GM23338 (cell line): Measurements from ENCODE around the gene C2CD2L. TPM values are rescaled to one million over a fixed set of nuclear protein-coding genes. Genes with fewer than 3 reads are reported as not detected.

ENCODE experiments used
- ATAC-seq: fragments of 200-7000 bp; cut with Tn5 transposase; 3 replicates; pipeline ENCODE4 v1.9.1; 2020
- DNase-seq: peaks from one replicate; pipeline ENCODE4 v3.0.0-alpha.2; 2015; ENCODE audit warnings: low spot score
- H2AFZ ChIP-seq: fragments of 200-600 bp; sonication (generic); 2 replicates; pipeline ENCODE4 v1.8.0; 2016; ENCODE audit warnings: antibody characterized with exemption, mild to moderate bottlenecking, moderate library complexity
- H3F3A ChIP-seq: fragments of 200-600 bp; sonication (generic); replicated peaks from 2 replicates; pipeline ENCODE4 v1.8.0; 2017; ENCODE audit warnings: antibody characterized with exemption, mixed run types, low read depth
- H3K27ac ChIP-seq: fragments of 200-600 bp; sonication (generic); 2 replicates; pipeline ENCODE4 v1.6.1; 2016; ENCODE audit warnings: low read depth
- H3K27me3 ChIP-seq: fragments of 200-600 bp; sonication (generic); 2 replicates; pipeline ENCODE4 v1.8.0; 2016; ENCODE audit warnings: mild to moderate bottlenecking, mixed run types, moderate library complexity; ENCODE audit not compliant: insufficient read depth
- H3K36me3 ChIP-seq: fragments of 200-600 bp; sonication (generic); 2 replicates; pipeline ENCODE4 v1.8.0; 2016; ENCODE audit warnings: mild to moderate bottlenecking; ENCODE audit not compliant: insufficient read depth
- H3K4me1 ChIP-seq: fragments of 200-600 bp; sonication (generic); 2 replicates; pipeline ENCODE4 v1.8.0; 2016; ENCODE audit warnings: mild to moderate bottlenecking, moderate library complexity; ENCODE audit not compliant: insufficient read depth
- H3K4me2 ChIP-seq: fragments of 200-600 bp; sonication (generic); 2 replicates; pipeline ENCODE4 v1.7.1; 2017; ENCODE audit warnings: mixed run types
- H3K4me3 ChIP-seq: fragments of 200-600 bp; sonication (generic); 2 replicates; pipeline ENCODE4 v1.6.1; 2016; ENCODE audit warnings: mixed run types
- H3K79me2 ChIP-seq: fragments of 200-600 bp; sonication (generic); replicated peaks from 2 replicates; pipeline ENCODE4 v1.8.0; 2017; ENCODE audit warnings: mild to moderate bottlenecking; ENCODE audit not compliant: insufficient read depth
- H3K9me2 ChIP-seq: fragments of 200-600 bp; sonication (generic); 2 replicates; pipeline ENCODE4 v1.8.0; 2017; ENCODE audit not compliant: insufficient read depth
- H4K20me1 ChIP-seq: fragments of 200-600 bp; sonication (generic); replicated peaks from 2 replicates; pipeline ENCODE4 v1.8.0; 2017; ENCODE audit warnings: mild to moderate bottlenecking; ENCODE audit not compliant: insufficient read depth
- H3K27ac Mint-ChIP-seq: 2 replicates; pipeline ENCODE4 v1.8.0; 2020; ENCODE audit warnings: inconsistent platforms, mild to moderate bottlenecking, moderate library complexity, mixed read lengths
- H3K27me3 Mint-ChIP-seq: 3 replicates; pipeline ENCODE4 v1.8.0; 2022; ENCODE audit warnings: low read depth, mild to moderate bottlenecking, moderate library complexity, mixed read lengths, inconsistent platforms; ENCODE audit not compliant: insufficient read depth, poor library complexity
- H3K36me3 Mint-ChIP-seq: 3 replicates; pipeline ENCODE4 v1.8.0; 2021; ENCODE audit warnings: low read depth, mild to moderate bottlenecking, inconsistent platforms, moderate library complexity, mixed read lengths
- H3K4me1 Mint-ChIP-seq: 3 replicates; pipeline ENCODE4 v1.8.0; 2020; ENCODE audit warnings: mild to moderate bottlenecking, inconsistent platforms, mixed read lengths
- H3K4me3 Mint-ChIP-seq: 3 replicates; pipeline ENCODE4 v1.8.0; 2021; ENCODE audit warnings: moderate library complexity, mild to moderate bottlenecking, inconsistent platforms, mixed read lengths
- H3K9me3 Mint-ChIP-seq: 3 replicates; pipeline ENCODE4 v1.8.0; 2020; ENCODE audit warnings: moderate library complexity, mild to moderate bottlenecking, inconsistent platforms, mixed read lengths
- CREB1 ChIP-seq: fragments of 250-450 bp; sonication (Bioruptor Pico); IDR thresholded peaks from 2 replicates; pipeline ENCODE4 v1.5.0; 2020; ENCODE audit warnings: low read depth, mild to moderate bottlenecking, moderate library complexity
- EZH2 ChIP-seq: fragments of 200-600 bp; sonication (generic); IDR thresholded peaks from one replicate; pipeline ENCODE4 v1.8.0; 2017; ENCODE audit warnings: antibody characterized with exemption, mild to moderate bottlenecking, low read depth; ENCODE audit not compliant: unreplicated experiment
- EZH2phosphoT487 ChIP-seq: fragments of 200-600 bp; sonication (generic); IDR thresholded peaks from one replicate; pipeline ENCODE4 v1.8.1; 2018; ENCODE audit warnings: antibody characterized with exemption; ENCODE audit not compliant: unreplicated experiment
- JUNB ChIP-seq: IDR thresholded peaks from one replicate; pipeline ENCODE4 v1.6.1; 2016; ENCODE audit warnings: antibody characterized with exemption; ENCODE audit not compliant: unreplicated experiment
- NANOG ChIP-seq: IDR thresholded peaks from 2 replicates; pipeline ENCODE4 v1.6.1; 2016; ENCODE audit warnings: antibody characterized with exemption, borderline replicate concordance
- POLR2AphosphoS5 ChIP-seq: IDR thresholded peaks from 2 replicates; pipeline ENCODE4 v1.6.1; 2016; ENCODE audit warnings: antibody characterized with exemption, low read depth
- STAT1 ChIP-seq: IDR thresholded peaks from one replicate; pipeline ENCODE4 v1.6.1; 2016; ENCODE audit warnings: antibody characterized with exemption; ENCODE audit not compliant: unreplicated experiment
- ZNF114 ChIP-seq: fragments of 250-450 bp; sonication (Bioruptor Pico); IDR thresholded peaks from 2 replicates; pipeline ENCODE4 v1.5.0; 2020; ENCODE audit warnings: mild to moderate bottlenecking, moderate library complexity
- ZNF331 ChIP-seq: fragments of 250-450 bp; sonication (Bioruptor Pico); IDR thresholded peaks from 2 replicates; pipeline ENCODE4 v1.5.0; 2020; ENCODE audit warnings: low read depth, mild to moderate bottlenecking, moderate library complexity
- ZNF462 ChIP-seq: fragments of 250-450 bp; sonication (Bioruptor Pico); IDR thresholded peaks from 2 replicates; pipeline ENCODE4 v1.5.0; 2020; ENCODE audit warnings: mild to moderate bottlenecking, moderate library complexity
- polyA plus RNA-seq: library from polyadenylated mRNA; unstranded; fragments of >200 nt; fragmentation: Nextera tagmentation; extraction: Ambion mirVana; gene quantifications from 2 replicates; pipeline ENCODE4 v1.2.1, GENCODE V29; 2016
- total RNA-seq: library from RNA; depleted of rRNA; stranded (reverse); fragments of >200 nt; shearing (Covaris generic); gene quantifications from 2 replicates; pipeline ENCODE4 v1.2.3, GENCODE V29; 2014
- TF ChIP-seq, protein P1 (sequence below), 2 experiments: fragments of 200-600 bp in 1 of 2; sonication (generic) in 1 of 2; conservative IDR thresholded peaks; 2 replicates each; pipeline versions ENCODE4 v1.5.1 to v1.6.1; 2016 to 2017; ENCODE audit warnings: antibody characterized with exemption in 2 of 2, low read depth in 2 of 2, mild to moderate bottlenecking in 2 of 2, moderate library complexity in 1 of 2
- TF ChIP-seq, protein P2 (sequence below): IDR thresholded peaks from 2 replicates; pipeline ENCODE4 v1.6.1; 2016; ENCODE audit warnings: antibody characterized with exemption
- TF ChIP-seq, protein P3 (sequence below): IDR thresholded peaks from one replicate; pipeline ENCODE4 v1.6.1; 2018; ENCODE audit warnings: antibody characterized with exemption; ENCODE audit not compliant: unreplicated experiment

C2CD2L gene
- total and polyA plus RNA-seq, 2 experiments from 2014 or later = 1.4 to 4.4 TPM

- no peak for ATAC-seq
- H3K36me3 Mint-ChIP-seq = peaks cover 5% of the 10 kb centered on the region
Observed at GRCh38 chr11:119062779-119063178, 44.4 kb upstream of the C2CD2L start.

More at GRCh38 chr11:119062779-119063178, 44.4 kb upstream of the C2CD2L start:
- TF ChIP-seq CREB1 (CRISPR knock-in tag) (no peak), EZH2 (no peak), ZNF462 (CRISPR knock-in tag) (no peak), ZNF114 (CRISPR knock-in tag) (no peak), ZNF331 (CRISPR knock-in tag) (no peak), EZH2phosphoT487 (no peak), STAT1 (no peak), JUNB (no peak), POLR2AphosphoS5 (no peak), NANOG (no peak)
- TF ChIP-seq, protein P1, sequence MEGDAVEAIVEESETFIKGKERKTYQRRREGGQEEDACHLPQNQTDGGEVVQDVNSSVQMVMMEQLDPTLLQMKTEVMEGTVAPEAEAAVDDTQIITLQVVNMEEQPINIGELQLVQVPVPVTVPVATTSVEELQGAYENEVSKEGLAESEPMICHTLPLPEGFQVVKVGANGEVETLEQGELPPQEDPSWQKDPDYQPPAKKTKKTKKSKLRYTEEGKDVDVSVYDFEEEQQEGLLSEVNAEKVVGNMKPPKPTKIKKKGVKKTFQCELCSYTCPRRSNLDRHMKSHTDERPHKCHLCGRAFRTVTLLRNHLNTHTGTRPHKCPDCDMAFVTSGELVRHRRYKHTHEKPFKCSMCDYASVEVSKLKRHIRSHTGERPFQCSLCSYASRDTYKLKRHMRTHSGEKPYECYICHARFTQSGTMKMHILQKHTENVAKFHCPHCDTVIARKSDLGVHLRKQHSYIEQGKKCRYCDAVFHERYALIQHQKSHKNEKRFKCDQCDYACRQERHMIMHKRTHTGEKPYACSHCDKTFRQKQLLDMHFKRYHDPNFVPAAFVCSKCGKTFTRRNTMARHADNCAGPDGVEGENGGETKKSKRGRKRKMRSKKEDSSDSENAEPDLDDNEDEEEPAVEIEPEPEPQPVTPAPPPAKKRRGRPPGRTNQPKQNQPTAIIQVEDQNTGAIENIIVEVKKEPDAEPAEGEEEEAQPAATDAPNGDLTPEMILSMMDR (conservative IDR thresholded peaks at IDR 0.05; ENCODE audit: low read depth in 2 of 2) = no peak
- TF ChIP-seq, protein P2, sequence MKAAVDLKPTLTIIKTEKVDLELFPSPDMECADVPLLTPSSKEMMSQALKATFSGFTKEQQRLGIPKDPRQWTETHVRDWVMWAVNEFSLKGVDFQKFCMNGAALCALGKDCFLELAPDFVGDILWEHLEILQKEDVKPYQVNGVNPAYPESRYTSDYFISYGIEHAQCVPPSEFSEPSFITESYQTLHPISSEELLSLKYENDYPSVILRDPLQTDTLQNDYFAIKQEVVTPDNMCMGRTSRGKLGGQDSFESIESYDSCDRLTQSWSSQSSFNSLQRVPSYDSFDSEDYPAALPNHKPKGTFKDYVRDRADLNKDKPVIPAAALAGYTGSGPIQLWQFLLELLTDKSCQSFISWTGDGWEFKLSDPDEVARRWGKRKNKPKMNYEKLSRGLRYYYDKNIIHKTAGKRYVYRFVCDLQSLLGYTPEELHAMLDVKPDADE = no peak
- TF ChIP-seq, protein P3, sequence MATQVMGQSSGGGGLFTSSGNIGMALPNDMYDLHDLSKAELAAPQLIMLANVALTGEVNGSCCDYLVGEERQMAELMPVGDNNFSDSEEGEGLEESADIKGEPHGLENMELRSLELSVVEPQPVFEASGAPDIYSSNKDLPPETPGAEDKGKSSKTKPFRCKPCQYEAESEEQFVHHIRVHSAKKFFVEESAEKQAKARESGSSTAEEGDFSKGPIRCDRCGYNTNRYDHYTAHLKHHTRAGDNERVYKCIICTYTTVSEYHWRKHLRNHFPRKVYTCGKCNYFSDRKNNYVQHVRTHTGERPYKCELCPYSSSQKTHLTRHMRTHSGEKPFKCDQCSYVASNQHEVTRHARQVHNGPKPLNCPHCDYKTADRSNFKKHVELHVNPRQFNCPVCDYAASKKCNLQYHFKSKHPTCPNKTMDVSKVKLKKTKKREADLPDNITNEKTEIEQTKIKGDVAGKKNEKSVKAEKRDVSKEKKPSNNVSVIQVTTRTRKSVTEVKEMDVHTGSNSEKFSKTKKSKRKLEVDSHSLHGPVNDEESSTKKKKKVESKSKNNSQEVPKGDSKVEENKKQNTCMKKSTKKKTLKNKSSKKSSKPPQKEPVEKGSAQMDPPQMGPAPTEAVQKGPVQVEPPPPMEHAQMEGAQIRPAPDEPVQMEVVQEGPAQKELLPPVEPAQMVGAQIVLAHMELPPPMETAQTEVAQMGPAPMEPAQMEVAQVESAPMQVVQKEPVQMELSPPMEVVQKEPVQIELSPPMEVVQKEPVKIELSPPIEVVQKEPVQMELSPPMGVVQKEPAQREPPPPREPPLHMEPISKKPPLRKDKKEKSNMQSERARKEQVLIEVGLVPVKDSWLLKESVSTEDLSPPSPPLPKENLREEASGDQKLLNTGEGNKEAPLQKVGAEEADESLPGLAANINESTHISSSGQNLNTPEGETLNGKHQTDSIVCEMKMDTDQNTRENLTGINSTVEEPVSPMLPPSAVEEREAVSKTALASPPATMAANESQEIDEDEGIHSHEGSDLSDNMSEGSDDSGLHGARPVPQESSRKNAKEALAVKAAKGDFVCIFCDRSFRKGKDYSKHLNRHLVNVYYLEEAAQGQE = no peak
- H3K9me2 ChIP-seq = 0 out of 2 replicates have a peak, but pooled peaks cover 4% of the 10 kb centered on the region
- no peak overlapping the region for H3K4me2 ChIP-seq
- DNase-seq = no peak
- Mint-ChIP-seq H3K4me1 (peaks cover 11% of the 10 kb centered on the region), H3K4me3 (no peak overlapping the region), H3K9me3 (peaks cover 3% of the 10 kb centered on the region; the same call in 1 of the 3 replicates), H3K27me3 (peaks cover 10% of the 10 kb centered on the region), H3K27ac (no peak overlapping the region)
- H3K27me3 ChIP-seq = no peaks in the 10 kb centered on the region
- H3K4me1 ChIP-seq = peaks cover 6% of the 10 kb centered on the region; the same call in 1 of the 2 replicates
- no peaks in the 10 kb centered on the region for H3K36me3 ChIP-seq
- peaks cover 7% of the 10 kb centered on the region for H3K79me2 ChIP-seq
- H4K20me1 ChIP-seq = 0 out of 2 replicates have a peak, but pooled peaks cover 6% of the 10 kb centered on the region
- H3K4me3 ChIP-seq = no peak overlapping the region
- H2AFZ ChIP-seq = no peak overlapping the region
- no peak overlapping the region for H3K27ac ChIP-seq
- H3F3A ChIP-seq = peaks cover 5% of the 10 kb centered on the region
